Measurements from ENCODE around the gene FAM229B. TPM values are rescaled to one million over a fixed set of nuclear protein-coding genes. Genes with fewer than 3 reads are reported as not detected.
A peak's percentile ranks its signal among the peaks of the same experiment; 100 is the strongest.
"Not testable (repeated sequence)": the region's sequence is repeated elsewhere in the genome, so short reads cannot be mapped to it uniquely, and the experiment has no call there.

FAM229B gene
- total and polyA plus RNA-seq, 3 experiments from 2014 or later, result 5.5 to 8.7 (median 7.2) TPM

DNA sequence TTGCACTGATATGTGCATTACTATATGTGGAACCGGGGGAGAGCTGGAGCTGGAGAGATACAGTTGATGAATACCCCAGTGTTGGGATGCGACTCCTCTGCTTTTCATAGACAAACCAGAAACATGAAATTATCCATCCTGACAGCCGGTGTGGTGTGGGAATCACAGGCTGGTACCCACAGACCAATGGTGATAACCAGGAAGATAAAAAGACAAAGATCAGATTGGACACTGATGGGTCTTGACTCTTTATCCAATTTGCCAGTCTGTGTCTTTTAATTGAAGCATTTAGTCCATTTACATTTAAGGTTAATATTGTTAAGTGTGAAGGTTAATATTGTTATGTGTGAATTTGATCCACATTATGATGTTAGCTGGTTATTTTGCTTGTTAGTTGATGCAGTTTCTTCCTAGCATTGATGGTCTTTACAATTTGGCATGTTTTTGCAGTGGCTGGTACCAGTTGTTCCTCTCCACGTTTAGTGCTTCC lies 36.1 kb upstream of the FAM229B start:
- CTCF ChIA-PET, result interaction anchor here (2.4 kb wide), 1 partner anchor 41 kb away, joined by 12 read pairs; no protein-coding TSS in a partner anchor
- H3K36me3 Mint-ChIP-seq, result not testable (repeated sequence)

DNA sequence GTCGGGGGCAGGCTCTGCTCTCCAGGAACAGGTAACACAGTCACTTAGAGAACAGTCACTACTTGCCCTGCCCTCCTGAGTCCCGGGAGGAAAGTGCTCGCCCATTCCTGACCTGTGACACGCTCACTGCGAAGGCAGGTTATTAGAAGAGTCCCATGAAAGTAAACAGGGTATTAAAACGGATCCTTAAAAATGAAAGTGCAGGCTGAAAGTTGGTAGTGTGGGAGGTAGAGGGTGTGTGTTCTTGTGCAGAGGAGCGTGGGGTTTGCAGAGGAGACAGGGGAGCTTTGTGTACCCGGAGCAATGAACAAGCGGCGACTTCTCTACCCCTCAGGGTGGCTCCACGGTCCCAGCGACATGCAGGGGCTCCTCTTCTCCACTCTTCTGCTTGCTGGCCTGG lies 33.4 kb upstream of the FAM229B start, which contains the start of gene CCN6:
Gene CCN6, plus strand, starts transcription at position 104 of the 400 bp plus-strand sequence. Its CDS starts 254 bp downstream, at position 358.
- DNase-seq, result no peak
- POLR2A ChIA-PET, result no interaction called here
- Mint-ChIP-seq H3K4me1 (no peaks in the 10 kb centered on the region), H3K9me3 (no peaks in the 10 kb centered on the region), H3K36me3 (no peaks in the 10 kb centered on the region), H3K27ac (peak within 1 kb of the TSS in 1 of 8 donors; percentile 5), H3K4me3 (no peak within 1 kb of the TSS), H3K27me3 (peaks cover 9 to 12% of the 10 kb centered on the region in 2 donors)
- no peaks in the 10 kb centered on the region for H3K4me1 ChIP-seq (ENCODE audit: insufficient read depth, low read length)
- no peaks in the 10 kb centered on the region for H3K27me3 ChIP-seq (ENCODE audit: insufficient read depth, low read length, poor library complexity, severe bottlenecking)
- H3K36me3 ChIP-seq (ENCODE audit: insufficient read depth, low read length), result no peaks in the 10 kb centered on the region
- H3K27ac ChIP-seq (ENCODE audit: low read depth, low read length), result no peak within 1 kb of the TSS
- no peak within 1 kb of the TSS for H3K4me3 ChIP-seq (ENCODE audit: low read length)
- H3K9me3 ChIP-seq (ENCODE audit: low read length), result no peaks in the 10 kb centered on the region
- CTCF ChIA-PET, result no interaction called here

More for the DNA sequence above, 36.1 kb upstream of the FAM229B start:
- H3K27ac ChIP-seq (ENCODE audit: low read depth, low read length); H3K4me1 ChIP-seq (ENCODE audit: insufficient read depth, low read length); H3K27me3 ChIP-seq (ENCODE audit: insufficient read depth, low read length, poor library complexity, severe bottlenecking); H3K4me3 Mint-ChIP-seq; H3K9me3 ChIP-seq (ENCODE audit: low read length); H3K27ac Mint-ChIP-seq; POLR2A ChIA-PET; H3K4me3 ChIP-seq (ENCODE audit: low read length); DNase-seq; H3K9me3 Mint-ChIP-seq; H3K36me3 ChIP-seq (ENCODE audit: insufficient read depth, low read length); H3K4me1 Mint-ChIP-seq: not testable (repeated sequence)
- peaks cover 8 to 12% of the 10 kb centered on the region in 2 donors for H3K27me3 Mint-ChIP-seq

DNA sequence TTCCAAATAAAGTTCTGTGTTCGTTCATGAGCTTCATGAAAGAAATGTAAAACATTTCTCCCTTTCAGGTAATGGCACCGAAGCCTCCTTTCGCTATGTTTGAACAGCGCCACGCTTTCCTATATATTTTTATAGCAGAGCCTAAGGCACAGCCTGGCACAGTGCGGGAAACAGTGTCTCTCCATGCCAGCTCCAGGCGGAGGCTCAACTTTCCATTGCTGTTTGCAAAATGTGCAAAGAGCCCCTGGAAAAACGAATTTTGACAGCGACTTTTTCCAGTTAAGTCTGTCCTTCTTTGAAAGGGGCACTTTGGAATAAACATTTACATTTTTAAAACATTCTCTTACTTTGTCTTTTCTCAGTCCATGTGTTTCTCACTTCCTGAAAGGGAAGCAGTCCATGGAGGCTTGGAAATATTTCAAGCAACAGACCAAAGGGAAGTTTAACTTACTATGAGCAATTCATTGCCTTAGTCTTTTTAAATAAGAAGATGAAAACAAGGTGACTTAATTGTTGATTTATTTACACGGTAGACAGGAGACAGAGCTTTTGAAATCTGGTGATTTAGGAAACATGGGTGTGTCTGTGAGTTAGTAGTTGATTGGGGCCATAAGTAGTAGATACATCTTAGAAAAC lies 32.7 kb upstream of the FAM229B start:
- Mint-ChIP-seq H3K4me1 (no peaks in the 10 kb centered on the region), H3K9me3 (no peaks in the 10 kb centered on the region), H3K4me3 (no peak overlapping the region), H3K36me3 (no peaks in the 10 kb centered on the region), H3K27me3 (peaks cover 9 to 10% of the 10 kb centered on the region in 2 donors), H3K27ac (no peak overlapping the region)
- ChIA-PET POLR2A (no interaction called here), CTCF (interaction anchor here (2.1 kb wide), 1 partner anchor 11 kb away, joined by 7 read pairs; no protein-coding TSS in a partner anchor)
- Histone ChIP-seq H3K36me3 (ENCODE audit: insufficient read depth, low read length) (no peaks in the 10 kb centered on the region), H3K27me3 (ENCODE audit: insufficient read depth, low read length, poor library complexity, severe bottlenecking) (no peaks in the 10 kb centered on the region), H3K4me1 (ENCODE audit: insufficient read depth, low read length) (no peaks in the 10 kb centered on the region), H3K9me3 (ENCODE audit: low read length) (no peaks in the 10 kb centered on the region), H3K27ac (ENCODE audit: low read depth, low read length) (no peak overlapping the region), H3K4me3 (ENCODE audit: low read length) (no peak overlapping the region)
- DNase-seq, result no peak

DNA sequence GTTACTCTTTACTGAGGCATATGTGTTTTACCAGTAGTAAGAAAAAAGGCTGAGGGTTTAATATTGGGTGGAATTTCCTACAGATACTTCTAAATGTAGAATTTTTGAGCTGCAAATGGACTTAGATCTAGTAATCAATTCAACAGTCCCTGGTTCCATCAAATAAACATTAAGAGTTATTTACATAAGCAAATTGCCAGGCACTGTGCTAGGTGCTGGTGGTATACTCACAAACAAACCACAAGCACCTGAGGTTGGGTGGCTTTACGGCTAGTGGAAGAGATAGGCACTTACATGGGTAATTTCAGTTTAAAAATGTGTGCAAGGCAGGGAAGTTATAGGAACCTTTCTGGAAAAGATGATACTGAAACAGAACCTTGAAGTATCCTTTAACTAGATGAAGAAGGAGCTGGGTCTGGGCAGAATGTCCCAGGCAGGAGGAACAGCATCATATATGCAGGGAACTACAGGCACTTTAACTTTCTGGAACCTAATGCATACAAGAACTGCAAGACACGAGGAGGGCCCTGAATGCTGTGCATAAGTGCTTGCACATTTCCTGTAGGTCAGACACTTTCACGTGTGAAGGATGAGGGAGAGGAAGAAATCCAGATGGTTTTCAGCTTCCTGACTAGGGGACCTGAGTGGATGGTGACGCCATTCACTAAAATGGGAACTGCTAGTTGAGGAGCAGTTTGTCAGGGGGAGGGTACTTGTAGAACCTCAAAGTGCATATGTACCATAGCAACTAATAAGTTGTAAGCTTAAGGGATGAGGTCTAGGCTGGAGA lies 29.0 kb upstream of the FAM229B start:
- H3K27me3 ChIP-seq (ENCODE audit: insufficient read depth, low read length, poor library complexity, severe bottlenecking), result no peaks in the 10 kb centered on the region
- Mint-ChIP-seq H3K4me3 (no peak overlapping the region), H3K27me3 (peaks cover 6 to 9% of the 10 kb centered on the region in 2 donors), H3K36me3 (no peaks in the 10 kb centered on the region), H3K9me3 (no peaks in the 10 kb centered on the region), H3K4me1 (no peaks in the 10 kb centered on the region), H3K27ac (no peak overlapping the region)
- POLR2A ChIA-PET, result no interaction called here
- H3K27ac ChIP-seq (ENCODE audit: low read depth, low read length), result no peak overlapping the region
- CTCF ChIA-PET, result interaction anchor here (1.3 to 1.5 kb wide), 2 partner anchors 8 to 15 kb away, joined by 3 read pairs; no protein-coding TSS in a partner anchor
- H3K4me1 ChIP-seq (ENCODE audit: insufficient read depth, low read length), result no peaks in the 10 kb centered on the region
- no peaks in the 10 kb centered on the region for H3K36me3 ChIP-seq (ENCODE audit: insufficient read depth, low read length)
- no peak overlapping the region for H3K4me3 ChIP-seq (ENCODE audit: low read length)
- no peak for DNase-seq
- H3K9me3 ChIP-seq (ENCODE audit: low read length), result no peaks in the 10 kb centered on the region

DNA sequence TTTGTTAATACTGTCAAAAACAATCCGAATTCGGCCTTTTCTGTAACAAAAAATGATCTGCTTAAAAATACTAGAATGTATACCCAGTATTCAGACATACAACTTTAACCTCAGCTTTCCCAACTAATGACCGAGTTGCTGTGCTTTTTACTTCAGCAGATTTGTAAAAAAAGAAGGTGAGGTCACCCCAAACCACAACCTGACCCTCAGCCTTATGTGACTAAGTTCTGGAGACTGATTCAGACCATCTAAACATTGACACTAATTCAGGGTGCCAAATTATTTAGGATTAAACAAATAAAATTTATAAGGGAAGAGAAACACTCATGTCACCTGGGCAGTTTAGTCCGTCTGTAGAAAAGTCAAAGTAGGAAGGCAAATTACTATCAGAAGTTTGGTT lies 25.8 kb upstream of the FAM229B start:
- Histone ChIP-seq H3K4me1 (ENCODE audit: insufficient read depth, low read length) (no peaks in the 10 kb centered on the region), H3K27ac (ENCODE audit: low read depth, low read length) (no peak overlapping the region), H3K36me3 (ENCODE audit: insufficient read depth, low read length) (no peaks in the 10 kb centered on the region), H3K27me3 (ENCODE audit: insufficient read depth, low read length, poor library complexity, severe bottlenecking) (no peaks in the 10 kb centered on the region), H3K9me3 (ENCODE audit: low read length) (no peaks in the 10 kb centered on the region), H3K4me3 (ENCODE audit: low read length) (no peak overlapping the region)
- Mint-ChIP-seq H3K4me1 (no peaks in the 10 kb centered on the region), H3K27ac (no peak overlapping the region), H3K27me3 (no peaks in the 10 kb centered on the region), H3K4me3 (no peak overlapping the region), H3K9me3 (no peaks in the 10 kb centered on the region), H3K36me3 (peaks cover 0 to 1% (median 0%) of the 10 kb centered on the region in 3 donors)
- POLR2A ChIA-PET, result no interaction called here
- CTCF ChIA-PET, result interaction anchor here (1.1 kb wide), 1 partner anchor 11 kb away, joined by 3 read pairs; no protein-coding TSS in a partner anchor
- DNase-seq, result no peak

DNA sequence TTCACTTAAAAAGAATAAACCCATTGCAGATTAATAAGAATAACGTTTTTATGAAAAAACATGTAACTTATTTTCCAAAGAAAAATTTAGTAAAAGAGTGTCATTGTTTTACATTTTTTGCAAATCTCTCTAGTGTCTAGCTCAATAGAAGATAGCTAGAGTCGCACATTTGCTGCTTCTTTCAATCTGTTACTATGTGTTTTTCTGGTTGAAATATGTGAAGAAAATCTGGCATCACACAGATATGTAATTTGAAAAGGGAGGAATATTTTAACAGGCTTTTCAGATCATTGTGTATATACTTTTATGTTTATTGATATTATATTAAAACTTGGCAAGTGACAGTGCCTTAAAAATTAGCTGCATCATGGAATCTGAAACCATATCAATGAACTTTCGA lies 24.4 kb upstream of the FAM229B start:
- no peak overlapping the region for H3K4me3 ChIP-seq (ENCODE audit: low read length)
- no peaks in the 10 kb centered on the region for H3K4me1 ChIP-seq (ENCODE audit: insufficient read depth, low read length)
- no peaks in the 10 kb centered on the region for H3K27me3 ChIP-seq (ENCODE audit: insufficient read depth, low read length, poor library complexity, severe bottlenecking)
- Mint-ChIP-seq H3K27ac (no peak overlapping the region), H3K4me1 (no peaks in the 10 kb centered on the region), H3K36me3 (peaks cover 0 to 1% (median 0%) of the 10 kb centered on the region in 3 donors), H3K27me3 (no peaks in the 10 kb centered on the region), H3K9me3 (no peaks in the 10 kb centered on the region), H3K4me3 (no peak overlapping the region)
- no peaks in the 10 kb centered on the region for H3K9me3 ChIP-seq (ENCODE audit: low read length)
- CTCF ChIA-PET, result no interaction called here
- no peaks in the 10 kb centered on the region for H3K36me3 ChIP-seq (ENCODE audit: insufficient read depth, low read length)
- POLR2A ChIA-PET, result no interaction called here
- no peak for DNase-seq
- H3K27ac ChIP-seq (ENCODE audit: low read depth, low read length), result no peak overlapping the region

DNA sequence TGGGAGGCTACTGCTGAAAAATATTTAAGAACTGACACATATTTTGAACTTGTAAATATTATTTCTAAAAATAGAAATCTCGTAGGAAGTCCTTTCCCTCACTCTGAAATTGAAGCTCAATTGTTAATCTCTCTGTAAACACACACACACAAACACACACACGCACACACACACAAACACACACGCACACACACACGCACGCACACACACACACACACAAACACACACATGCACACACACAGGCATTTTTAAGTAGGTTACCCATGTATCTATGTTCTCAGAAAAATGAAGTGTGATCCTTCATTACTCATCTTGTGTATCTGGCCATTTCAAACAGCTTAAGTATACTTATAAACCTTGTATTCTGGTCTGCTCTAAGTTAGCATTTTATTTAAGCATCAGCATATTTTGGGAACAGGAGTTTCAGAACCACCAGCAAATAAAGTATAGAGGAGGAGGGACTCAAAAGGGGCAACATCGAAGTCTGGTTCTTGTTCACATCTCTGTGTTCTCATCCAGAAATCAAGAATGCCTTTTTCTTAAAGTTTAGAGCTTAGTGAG lies 21.9 kb upstream of the FAM229B start:
- Mint-ChIP-seq H3K4me3 (no peak overlapping the region), H3K4me1 (no peaks in the 10 kb centered on the region), H3K9me3 (no peaks in the 10 kb centered on the region), H3K36me3 (peaks cover 0 to 8% (median 1%) of the 10 kb centered on the region in 3 donors), H3K27ac (no peak overlapping the region), H3K27me3 (no peaks in the 10 kb centered on the region)
- no peak overlapping the region for H3K4me3 ChIP-seq (ENCODE audit: low read length)
- H3K4me1 ChIP-seq (ENCODE audit: insufficient read depth, low read length), result no peaks in the 10 kb centered on the region
- no peaks in the 10 kb centered on the region for H3K36me3 ChIP-seq (ENCODE audit: insufficient read depth, low read length)
- no peaks in the 10 kb centered on the region for H3K27me3 ChIP-seq (ENCODE audit: insufficient read depth, low read length, poor library complexity, severe bottlenecking)
- ChIA-PET POLR2A (no interaction called here), CTCF (no interaction called here)
- no peak for DNase-seq
- no peak overlapping the region for H3K27ac ChIP-seq (ENCODE audit: low read depth, low read length)
- no peaks in the 10 kb centered on the region for H3K9me3 ChIP-seq (ENCODE audit: low read length)

DNA sequence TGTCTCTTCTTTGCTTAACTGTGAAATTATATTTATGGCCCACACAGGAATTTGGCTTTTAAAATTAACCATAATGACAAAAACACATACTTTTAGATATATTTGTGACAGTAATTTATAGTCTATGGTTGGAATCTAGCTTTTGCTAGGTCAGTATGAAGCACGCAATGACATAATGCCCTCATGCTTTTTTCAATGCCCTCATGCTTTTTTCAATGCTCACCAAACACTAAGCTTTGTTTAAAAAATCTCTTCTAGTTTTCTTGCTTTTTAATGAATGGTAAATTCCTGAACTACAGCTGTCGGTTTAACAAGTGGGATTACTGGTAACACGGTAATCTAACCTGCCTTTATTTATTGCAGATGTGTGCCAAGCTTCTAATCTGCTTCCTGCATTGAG lies 20.8 kb upstream of the FAM229B start:
- H3K27ac ChIP-seq (ENCODE audit: low read depth, low read length), result no peak overlapping the region
- H3K27me3 Mint-ChIP-seq, result no peaks in the 10 kb centered on the region
- ChIA-PET CTCF (interaction anchor here (0.9 kb wide), 1 partner anchor 8 kb away, joined by 3 read pairs; no protein-coding TSS in a partner anchor), POLR2A (no interaction called here)
- no peaks in the 10 kb centered on the region for H3K4me1 Mint-ChIP-seq
- H3K4me1 ChIP-seq (ENCODE audit: insufficient read depth, low read length), result no peaks in the 10 kb centered on the region
- no peaks in the 10 kb centered on the region for H3K27me3 ChIP-seq (ENCODE audit: insufficient read depth, low read length, poor library complexity, severe bottlenecking)
- H3K36me3 ChIP-seq (ENCODE audit: insufficient read depth, low read length), result peaks cover 3% of the 10 kb centered on the region
- no peak overlapping the region for H3K4me3 ChIP-seq (ENCODE audit: low read length)
- no peaks in the 10 kb centered on the region for H3K9me3 Mint-ChIP-seq
- no peak for DNase-seq
- H3K4me3 Mint-ChIP-seq, result no peak overlapping the region
- H3K27ac Mint-ChIP-seq, result no peak overlapping the region
- peaks cover 0 to 14% (median 2%) of the 10 kb centered on the region in 3 donors for H3K36me3 Mint-ChIP-seq
- no peaks in the 10 kb centered on the region for H3K9me3 ChIP-seq (ENCODE audit: low read length)
